Immature natural killer cell (primary cell): ENCODE measurements around the gene RELA. TPM values are rescaled to one million over a fixed set of nuclear protein-coding genes. Genes with fewer than 3 reads are reported as not detected.
"Not testable (repeated sequence)": the region's sequence is repeated elsewhere in the genome, so short reads cannot be mapped to it uniquely, and the experiment has no call there.

Source experiments
- DNase-seq, 3 donors: peaks; one replicate each; pipeline ENCODE4 v3.0.0; 2022; ENCODE audit warnings: mixed read lengths in 1 of 3
- H3K27ac Mint-ChIP-seq, 6 donors: one replicate each; pipeline ENCODE4 v1.8.0; 2020; ENCODE audit warnings: mixed read lengths in 6 of 6, mild to moderate bottlenecking in 5 of 6, inconsistent platforms in 4 of 6, moderate library complexity in 3 of 6
- H3K27me3 Mint-ChIP-seq, 3 donors: one replicate each; pipeline ENCODE4 v1.8.0; 2020 to 2021; ENCODE audit warnings: low read depth in 3 of 3, mild to moderate bottlenecking in 3 of 3, mixed read lengths in 3 of 3, moderate library complexity in 3 of 3, inconsistent platforms in 1 of 3
- H3K36me3 Mint-ChIP-seq, 3 donors: one replicate each; pipeline ENCODE4 v1.8.0; 2020; ENCODE audit warnings: mixed read lengths in 3 of 3, inconsistent platforms in 2 of 3, mild to moderate bottlenecking in 2 of 3
- H3K4me1 Mint-ChIP-seq, 2 donors: one replicate each; pipeline ENCODE4 v1.8.0; 2020; ENCODE audit warnings: inconsistent platforms in 2 of 2, mild to moderate bottlenecking in 2 of 2, mixed read lengths in 2 of 2, moderate library complexity in 1 of 2
- H3K4me3 Mint-ChIP-seq, 5 donors: one replicate each; pipeline ENCODE4 v1.8.0; 2020; ENCODE audit warnings: mild to moderate bottlenecking in 5 of 5, mixed read lengths in 5 of 5, inconsistent platforms in 3 of 5, moderate library complexity in 3 of 5
- H3K9me3 Mint-ChIP-seq, 6 donors: one replicate each; pipeline ENCODE4 v1.8.0; 2020; ENCODE audit warnings: mild to moderate bottlenecking in 6 of 6, mixed read lengths in 6 of 6, inconsistent platforms in 4 of 6, moderate library complexity in 3 of 6
- polyA plus RNA-seq, 3 donors: library from polyadenylated mRNA; unstranded; fragments of 300-500 nt; fragmentation: Illumina TruSeq; gene quantifications; one replicate each; pipeline ENCODE4 v1.2.3, GENCODE V29; 2021

RELA gene
- polyA plus RNA-seq, 3 donors from 2014 or later = 38.5 to 88.4 (median 41.8) TPM

DNA sequence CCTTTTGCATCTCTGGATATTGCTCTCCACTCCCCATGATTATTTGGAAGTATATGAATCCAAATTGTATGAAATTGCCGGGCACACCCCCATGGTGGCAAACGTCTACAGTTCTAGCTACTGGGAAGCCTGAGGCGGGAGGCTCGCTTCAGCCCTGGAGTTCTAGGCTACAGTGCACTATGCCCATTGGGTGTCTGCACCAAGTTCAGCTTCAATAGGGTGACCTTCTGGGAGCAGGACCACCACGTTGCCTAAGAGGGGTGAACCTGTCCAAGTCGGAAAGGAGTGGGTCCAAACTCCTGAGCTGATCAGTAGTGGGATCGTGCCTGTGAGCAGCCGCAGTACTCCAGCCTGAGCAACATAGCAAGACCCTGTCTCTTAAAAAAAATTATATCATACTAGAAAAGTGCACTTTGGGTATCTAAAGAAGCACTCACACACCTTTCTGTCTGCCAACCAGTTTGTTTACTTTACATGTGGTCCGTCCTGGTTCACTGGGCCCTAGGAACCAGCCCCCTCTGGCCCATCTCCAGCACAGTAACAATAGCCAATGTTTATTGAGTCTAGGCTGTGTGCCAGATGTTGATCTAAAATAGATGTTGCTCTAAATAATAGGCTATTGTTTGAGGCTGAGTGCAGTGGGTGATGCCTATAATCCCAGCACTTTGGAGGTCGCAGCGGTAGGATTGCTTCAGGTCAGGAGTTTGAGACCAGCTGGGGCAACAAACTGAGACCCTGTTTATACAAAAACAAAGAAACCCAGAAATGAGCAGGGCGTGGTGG lies 32.9 kb upstream of the RELA start:
- peak overlapping the region in 3 of 5 donors; percentile 45 to 67 (median 48) for H3K4me3 Mint-ChIP-seq
- H3K27me3 Mint-ChIP-seq = peaks cover 0 to 4% (median 1%) of the 10 kb centered on the region in 3 donors
- no peaks in the 10 kb centered on the region for H3K9me3 Mint-ChIP-seq
- peak overlapping the region; percentile 85 to 94 (median 88) for H3K27ac Mint-ChIP-seq
- DNase-seq = no peak
- H3K36me3 Mint-ChIP-seq = no peaks in the 10 kb centered on the region
- peaks cover 30% of the 10 kb centered on the region in 2 donors for H3K4me1 Mint-ChIP-seq

DNA sequence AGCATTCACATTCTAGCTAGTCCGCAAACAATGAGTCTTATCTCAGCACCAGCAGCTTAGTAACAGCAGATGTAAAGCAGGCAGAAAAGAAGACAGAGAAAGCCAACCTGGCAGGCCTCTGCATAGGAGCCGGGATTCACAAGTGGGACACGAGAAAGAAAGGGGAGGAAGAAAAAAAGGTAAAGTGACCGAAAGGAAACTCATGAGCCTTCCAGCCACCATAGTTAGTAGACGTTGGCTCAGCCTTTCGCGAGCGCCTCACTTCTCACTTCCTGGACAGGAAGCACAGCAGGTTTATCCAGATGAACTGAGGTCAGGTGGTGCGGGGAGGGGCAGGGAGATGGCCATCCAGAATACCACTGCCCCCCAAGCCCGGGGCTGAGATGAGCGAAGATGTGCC lies 29.7 kb upstream of the RELA start:
- Mint-ChIP-seq H3K9me3 (no peaks in the 10 kb centered on the region), H3K4me1 (peaks cover 28 to 30% of the 10 kb centered on the region in 2 donors), H3K36me3 (no peaks in the 10 kb centered on the region), H3K4me3 (no peak overlapping the region), H3K27me3 (peaks cover 0 to 6% (median 2%) of the 10 kb centered on the region in 3 donors), H3K27ac (peak overlapping the region in 1 of 6 donors; percentile 28)
- no peak for DNase-seq

DNA sequence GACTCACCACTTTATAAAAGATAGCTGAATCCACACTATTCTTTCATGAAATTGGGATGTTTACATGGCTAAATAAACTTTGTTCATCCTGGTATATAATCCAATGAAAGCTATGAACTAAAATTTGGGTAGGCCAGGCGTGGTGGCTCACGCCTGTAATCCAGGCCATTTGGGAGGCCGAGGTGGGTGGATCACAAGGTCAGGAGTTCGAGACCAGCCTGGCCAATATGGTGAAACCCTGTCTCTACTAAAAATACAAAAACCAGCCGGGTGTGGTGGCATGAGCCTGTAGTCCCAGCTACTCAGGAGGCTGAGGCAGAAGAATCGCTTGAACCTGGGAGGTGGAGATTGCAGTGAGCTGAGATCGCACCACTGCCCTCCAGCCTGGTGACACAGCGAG lies 29.1 kb upstream of the RELA start:
- not testable (repeated sequence) for H3K4me3 Mint-ChIP-seq, H3K9me3 Mint-ChIP-seq, H3K27ac Mint-ChIP-seq, DNase-seq, H3K36me3 Mint-ChIP-seq, H3K27me3 Mint-ChIP-seq
- peaks cover 28 to 30% of the 10 kb centered on the region in 2 donors for H3K4me1 Mint-ChIP-seq

DNA sequence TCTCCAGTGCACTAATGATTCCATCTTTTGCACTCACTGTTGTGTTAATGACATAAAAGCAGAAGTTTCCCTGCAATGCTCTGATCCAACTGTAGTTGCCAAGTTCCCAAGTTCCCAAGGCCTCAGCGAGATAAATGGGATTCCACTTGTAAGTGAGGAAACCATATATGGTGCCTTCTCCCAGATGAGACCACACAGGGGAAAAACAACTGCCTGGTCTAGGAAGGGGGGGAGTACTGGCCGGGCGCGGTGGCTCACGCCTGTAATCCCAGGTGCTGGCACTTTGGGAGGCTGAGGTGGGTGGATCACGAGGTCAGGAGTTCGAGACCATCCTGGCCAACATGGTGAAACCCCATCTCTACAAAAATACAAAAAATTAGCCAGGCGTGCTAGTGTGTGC lies 23.3 kb upstream of the RELA start:
- Mint-ChIP-seq H3K36me3 (no peaks in the 10 kb centered on the region), H3K9me3 (no peaks in the 10 kb centered on the region), H3K27ac (no peak overlapping the region), H3K4me3 (no peak overlapping the region), H3K4me1 (no peaks in the 10 kb centered on the region), H3K27me3 (peaks cover 0 to 2% (median 2%) of the 10 kb centered on the region in 3 donors)
- DNase-seq = no peak

DNA sequence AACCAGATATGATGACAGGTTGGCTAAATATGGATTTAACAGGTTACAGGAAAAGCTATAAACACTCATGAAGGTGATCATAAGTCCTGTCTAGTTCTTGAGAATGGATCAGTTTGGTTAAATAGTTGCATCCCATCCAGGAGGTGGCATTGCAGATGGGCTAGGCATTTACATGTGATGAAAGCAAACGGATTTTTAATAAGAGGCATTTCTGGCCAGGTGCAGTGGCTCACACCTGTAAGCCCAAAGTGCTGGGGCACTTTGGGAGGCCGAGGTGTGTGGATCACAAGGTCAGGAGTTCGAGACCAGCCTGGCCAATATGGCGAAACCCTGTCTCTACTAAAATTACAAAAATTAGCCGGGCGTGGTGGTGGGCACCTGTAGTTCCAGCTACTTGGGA lies 20.8 kb upstream of the RELA start:
- H3K27me3 Mint-ChIP-seq, H3K9me3 Mint-ChIP-seq, H3K4me3 Mint-ChIP-seq, H3K4me1 Mint-ChIP-seq, H3K27ac Mint-ChIP-seq, H3K36me3 Mint-ChIP-seq, DNase-seq: not testable (repeated sequence)

DNA sequence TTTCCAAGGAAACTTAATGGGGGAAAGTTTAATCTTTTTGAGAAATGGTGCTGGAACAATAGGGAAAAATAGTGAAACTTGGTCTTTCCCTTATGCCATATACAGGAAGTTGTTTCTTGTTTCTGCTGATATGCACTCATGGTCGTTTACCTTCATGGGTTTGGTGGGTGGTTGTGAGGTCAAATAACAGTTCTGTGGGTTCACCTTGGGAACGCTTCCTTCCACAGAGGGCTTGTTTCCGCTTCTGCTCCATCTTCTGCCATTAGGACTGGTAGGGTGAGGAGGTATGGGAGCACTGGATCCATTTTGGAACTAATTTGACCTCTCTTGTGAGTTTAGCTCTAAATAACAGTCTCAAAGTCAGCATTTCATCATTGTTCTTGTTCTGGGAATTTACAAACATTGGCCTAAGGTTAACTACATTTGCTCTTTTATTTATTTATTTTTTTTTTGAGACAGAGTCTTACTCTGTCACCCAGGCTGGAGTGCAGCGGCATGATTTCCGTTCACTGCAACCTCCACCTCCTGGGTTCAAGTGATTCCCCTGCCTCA lies 17.6 kb upstream of the RELA start:
- Mint-ChIP-seq H3K27me3 (peaks cover 0 to 2% (median 0%) of the 10 kb centered on the region in 3 donors), H3K36me3 (no peaks in the 10 kb centered on the region), H3K4me3 (no peak overlapping the region), H3K9me3 (no peaks in the 10 kb centered on the region), H3K27ac (no peak overlapping the region), H3K4me1 (no peaks in the 10 kb centered on the region)
- no peak for DNase-seq

DNA sequence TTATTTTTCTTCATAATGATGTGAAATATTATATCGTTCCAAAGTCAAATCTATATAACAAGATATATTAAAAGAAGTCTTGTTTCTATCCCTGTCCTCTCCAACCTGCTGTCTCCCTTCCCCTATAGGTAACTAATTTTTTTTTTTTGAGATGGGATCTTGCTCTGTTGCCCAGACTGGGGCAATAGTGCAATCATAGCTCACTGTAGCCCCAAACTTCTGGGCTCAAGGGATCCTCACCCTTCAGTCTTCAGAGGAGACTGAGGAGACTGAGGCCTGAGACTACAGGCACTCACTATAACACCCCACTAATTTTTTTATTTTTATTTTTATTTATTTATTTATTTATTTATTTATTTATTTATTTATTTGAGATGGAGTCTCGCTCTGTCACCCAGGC lies 10.3 kb upstream of the RELA start:
- Mint-ChIP-seq H3K27ac (no peak overlapping the region), H3K4me3 (no peak overlapping the region), H3K9me3 (no peaks in the 10 kb centered on the region), H3K27me3 (peaks cover 0 to 2% (median 0%) of the 10 kb centered on the region in 3 donors), H3K4me1 (no peaks in the 10 kb centered on the region), H3K36me3 (no peaks in the 10 kb centered on the region)
- no peak for DNase-seq

DNA sequence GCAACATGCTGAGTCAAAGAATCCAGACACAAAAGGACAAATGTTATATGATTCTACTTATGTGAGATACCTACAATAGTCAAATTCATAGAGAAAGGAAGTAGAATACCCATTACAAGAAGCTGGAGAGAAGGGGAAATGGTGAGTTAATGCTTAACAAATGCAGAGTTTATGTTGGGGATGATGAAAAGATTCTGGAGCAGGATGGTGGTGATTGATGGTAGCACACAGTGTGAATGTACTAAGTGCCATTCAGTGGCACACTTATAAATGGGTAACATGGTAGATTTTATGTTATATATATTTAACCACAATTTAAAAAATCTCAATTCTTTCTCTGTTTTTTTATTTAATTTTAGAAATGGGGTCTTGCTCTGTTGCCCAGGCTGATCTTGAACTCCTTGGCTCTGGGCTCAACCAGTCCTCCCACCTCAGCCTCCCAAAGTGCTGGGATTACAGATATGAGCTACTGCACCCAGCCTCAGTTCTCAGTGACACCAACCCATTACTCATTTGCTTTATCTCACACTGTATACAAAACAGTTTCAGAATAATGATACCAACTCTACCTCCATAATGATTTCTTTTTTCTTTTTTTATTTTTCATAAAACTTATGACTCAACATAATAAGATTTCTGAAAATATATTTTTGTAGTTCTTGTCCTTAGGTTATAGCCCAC lies 9.6 kb upstream of the RELA start:
- no peaks in the 10 kb centered on the region for H3K36me3 Mint-ChIP-seq
- peaks cover 0 to 2% (median 0%) of the 10 kb centered on the region in 3 donors for H3K27me3 Mint-ChIP-seq
- H3K4me1 Mint-ChIP-seq = no peaks in the 10 kb centered on the region
- DNase-seq = no peak
- no peak overlapping the region for H3K4me3 Mint-ChIP-seq
- H3K27ac Mint-ChIP-seq = no peak overlapping the region
- H3K9me3 Mint-ChIP-seq = no peaks in the 10 kb centered on the region

DNA sequence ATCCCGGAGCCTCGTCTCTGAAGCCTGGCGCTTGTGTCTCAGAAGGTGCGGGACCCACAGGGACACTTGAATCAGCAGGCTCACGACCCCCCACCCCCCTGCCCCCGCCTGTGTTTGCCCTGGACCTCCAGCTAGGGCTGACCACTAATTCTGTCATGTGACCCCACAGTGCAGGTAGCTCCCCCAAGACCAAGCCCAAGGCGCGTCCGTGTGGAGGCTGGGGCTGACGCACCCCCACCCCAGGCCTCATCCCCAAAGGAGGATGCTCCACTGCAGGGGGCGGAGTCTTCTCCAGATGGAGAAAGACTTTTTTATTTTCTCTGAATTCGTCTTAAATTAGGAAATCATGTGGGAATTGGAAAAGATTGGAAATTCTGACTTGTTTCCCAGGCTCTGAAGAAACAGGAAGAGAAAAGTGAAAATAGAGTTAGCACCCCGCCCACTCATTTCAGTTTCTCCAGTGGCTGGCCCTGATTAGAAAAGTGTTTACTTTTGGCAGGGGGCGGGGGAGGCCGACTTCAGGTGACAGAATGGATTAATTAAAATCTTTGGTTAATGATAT lies 1.0 kb upstream of the RELA start:
- H3K27ac Mint-ChIP-seq = peak overlapping the region; percentile 92 to 98 (median 96)
- H3K4me1 Mint-ChIP-seq = peaks cover 31 to 40% of the 10 kb centered on the region in 2 donors
- peak overlapping the region; percentile 88 to 92 (median 90) for H3K4me3 Mint-ChIP-seq
- peak; percentile 44 to 49 (median 47) for DNase-seq
- H3K27me3 Mint-ChIP-seq = peaks cover 9 to 19% (median 16%) of the 10 kb centered on the region in 3 donors
- peaks cover 0 to 2% (median 0%) of the 10 kb centered on the region in 6 donors for H3K9me3 Mint-ChIP-seq
- peaks cover 7 to 18% (median 11%) of the 10 kb centered on the region in 3 donors for H3K36me3 Mint-ChIP-seq

DNA sequence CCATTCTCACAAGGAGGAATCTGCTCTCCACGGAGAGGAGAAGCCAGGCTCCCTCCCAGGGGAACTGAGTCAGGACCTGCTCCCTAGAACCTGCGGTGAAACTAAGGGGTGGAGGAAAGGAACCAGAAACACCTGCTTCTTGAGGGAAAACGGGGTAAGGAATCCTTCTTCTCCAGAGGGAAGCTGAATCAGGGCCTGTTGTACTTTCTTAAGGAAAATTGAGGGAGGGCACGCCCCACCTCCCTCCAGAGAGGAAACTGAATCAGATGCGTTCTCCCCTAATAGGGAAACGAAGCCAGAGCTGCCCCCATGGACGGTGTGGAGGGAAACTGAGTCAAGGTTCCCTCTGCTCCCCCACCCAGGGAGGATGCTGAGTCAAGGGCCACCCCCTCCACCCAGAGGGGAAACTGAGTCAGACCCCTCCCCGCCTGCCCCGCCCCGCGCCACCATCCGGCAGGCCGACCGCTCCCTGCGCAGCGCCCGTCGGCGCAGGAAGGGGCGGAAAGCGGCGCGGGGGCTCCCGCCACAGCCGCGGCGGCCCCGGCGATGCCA lies 393 bp downstream of the RELA start:
- H3K27ac Mint-ChIP-seq = peak overlapping the region; percentile 74 to 94 (median 86)
- peak overlapping the region; percentile 76 to 85 (median 81) for H3K4me3 Mint-ChIP-seq
- DNase-seq = peak in 2 of 3 donors; percentile 2 to 4
- H3K27me3 Mint-ChIP-seq = peaks cover 14 to 19% (median 19%) of the 10 kb centered on the region in 3 donors
- peaks cover 12 to 27% (median 14%) of the 10 kb centered on the region in 3 donors for H3K36me3 Mint-ChIP-seq
- H3K4me1 Mint-ChIP-seq = peaks cover 34 to 50% of the 10 kb centered on the region in 2 donors
- H3K9me3 Mint-ChIP-seq = peaks cover 0 to 2% (median 0%) of the 10 kb centered on the region in 6 donors

DNA sequence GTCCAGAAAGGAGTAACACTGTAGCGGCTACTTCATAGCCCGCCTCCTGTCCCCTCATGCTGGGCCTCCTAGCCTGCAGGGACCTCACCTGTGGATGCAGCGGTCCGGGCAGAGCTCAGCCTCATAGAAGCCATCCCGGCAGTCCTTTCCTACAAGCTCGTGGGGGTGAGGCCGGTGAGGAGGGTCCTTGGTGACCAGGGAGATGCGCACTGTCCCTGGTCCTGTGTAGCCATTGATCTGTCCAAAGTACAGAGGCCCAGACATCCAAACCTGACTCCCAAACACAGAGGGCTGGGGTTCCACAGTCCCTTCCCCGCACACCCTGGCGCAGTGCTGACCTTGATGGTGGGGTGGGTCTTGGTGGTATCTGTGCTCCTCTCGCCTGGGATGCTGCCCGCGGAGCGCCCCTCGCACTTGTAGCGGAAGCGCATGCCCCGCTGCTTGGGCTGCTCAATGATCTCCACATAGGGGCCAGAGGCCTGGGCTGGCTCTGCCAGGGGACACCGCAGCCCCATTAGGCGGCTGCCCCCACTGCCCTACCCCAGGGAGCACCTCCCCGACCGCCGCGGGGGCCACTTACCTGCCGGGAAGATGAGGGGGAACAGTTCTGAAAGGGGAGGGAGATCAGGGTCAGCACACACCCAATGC lies 993 bp downstream of the RELA start:
- peaks cover 20 to 23% (median 20%) of the 10 kb centered on the region in 3 donors for H3K27me3 Mint-ChIP-seq
- peaks cover 17 to 32% (median 19%) of the 10 kb centered on the region in 3 donors for H3K36me3 Mint-ChIP-seq
- H3K4me3 Mint-ChIP-seq = peak overlapping the region; percentile 76 to 85 (median 81)
- H3K27ac Mint-ChIP-seq = peak overlapping the region; percentile 74 to 94 (median 86)
- H3K4me1 Mint-ChIP-seq = peaks cover 34 to 56% of the 10 kb centered on the region in 2 donors
- peak; percentile 4 to 7 (median 5) for DNase-seq
- peaks cover 0 to 2% (median 0%) of the 10 kb centered on the region in 6 donors for H3K9me3 Mint-ChIP-seq

DNA sequence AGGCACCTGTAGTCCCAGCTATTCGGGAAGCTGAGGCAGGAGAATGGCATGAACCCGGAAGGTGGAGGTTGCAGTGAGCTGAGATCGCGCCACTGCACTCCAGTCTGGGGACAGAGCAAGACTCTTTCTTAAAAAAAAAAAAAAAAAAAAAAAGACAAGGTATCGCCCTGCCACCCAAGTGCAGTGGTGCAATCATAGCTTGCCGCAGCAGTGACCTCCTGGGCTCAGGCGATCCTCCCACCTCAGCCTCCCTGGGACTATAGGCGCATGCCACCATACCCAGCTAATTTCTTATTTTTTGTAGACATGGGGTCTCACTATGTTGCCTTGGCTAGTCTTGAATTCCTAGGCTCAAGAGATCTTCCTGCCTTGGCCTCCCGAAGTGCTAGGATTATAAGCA lies 1.8 kb downstream of the RELA start:
- H3K4me1 Mint-ChIP-seq = peaks cover 38 to 64% of the 10 kb centered on the region in 2 donors
- not testable (repeated sequence) for DNase-seq, H3K9me3 Mint-ChIP-seq
- peak overlapping the region; percentile 74 to 94 (median 86) for H3K27ac Mint-ChIP-seq
- peaks cover 27 to 28% (median 28%) of the 10 kb centered on the region in 3 donors for H3K27me3 Mint-ChIP-seq
- peaks cover 17 to 39% (median 24%) of the 10 kb centered on the region in 3 donors for H3K36me3 Mint-ChIP-seq
- H3K4me3 Mint-ChIP-seq = peak overlapping the region; percentile 76 to 85 (median 81)

DNA sequence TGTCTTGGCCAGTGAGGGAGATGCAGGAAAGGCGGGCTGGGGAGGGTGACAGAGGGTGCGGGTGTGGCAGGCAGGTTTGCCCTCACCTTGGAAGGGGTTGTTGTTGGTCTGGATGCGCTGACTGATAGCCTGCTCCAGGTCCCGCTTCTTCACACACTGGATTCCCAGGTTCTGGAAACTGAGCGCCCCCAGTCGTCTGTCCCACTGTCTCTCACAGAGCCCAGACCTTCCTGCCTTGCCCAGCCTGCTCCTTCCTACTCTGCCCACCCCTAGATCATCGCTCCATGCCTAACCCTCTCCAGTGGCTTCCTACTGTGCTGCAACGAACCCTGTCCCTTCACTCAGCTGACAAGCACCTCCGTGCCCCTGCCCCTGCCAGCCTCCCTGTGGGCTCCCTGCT lies 2.7 kb downstream of the RELA start:
- Mint-ChIP-seq H3K4me1 (peaks cover 37 to 68% of the 10 kb centered on the region in 2 donors), H3K27me3 (peaks cover 35 to 36% (median 36%) of the 10 kb centered on the region in 3 donors), H3K36me3 (peaks cover 17 to 47% (median 31%) of the 10 kb centered on the region in 3 donors), H3K9me3 (peaks cover 0 to 2% (median 0%) of the 10 kb centered on the region in 6 donors), H3K4me3 (peak overlapping the region in 3 of 5 donors; percentile 14 to 56 (median 50)), H3K27ac (peak overlapping the region; percentile 56 to 90 (median 85))
- DNase-seq = peak in 1 of 3 donors; percentile 5
